Naive thymus-derived CD4-positive, alpha-beta T cell (primary cell): ENCODE data around the gene RTN4IP1. TPM values are rescaled to one million over a fixed set of nuclear protein-coding genes. Genes with fewer than 3 reads are reported as not detected.
"Not testable (repeated sequence)": the region's sequence is repeated elsewhere in the genome, so short reads cannot be mapped to it uniquely, and the experiment has no call there.

Experiments
- ATAC-seq: fragments of 150-1000 bp; cut with Tn5 transposase; 2 replicates; pipeline ENCODE4 v1.10.0; 2021; ENCODE audit warnings: mild to moderate bottlenecking, moderate library complexity
- CTCF ChIA-PET: fragments of 350-600 bp; sonication (Branson Sonifier 250); formaldehyde crosslinking; loops from one replicate; lab custom pipeline; 2021; ENCODE audit warnings: antibody characterized with exemption; lab: Charles Lee
- POLR2A ChIA-PET: fragments of 350-600 bp; sonication (Branson Sonifier 250); formaldehyde crosslinking; loops from one replicate; lab custom pipeline; 2021; ENCODE audit warnings: antibody characterized with exemption, inconsistent platforms; lab: Charles Lee
- DNase-seq, 9 donors: peaks; one replicate each; pipeline versions ENCODE4 v3.0.0 to v3.0.0-alpha.2; 2020 to 2022; ENCODE audit warnings: mixed read lengths in 1 of 9
- H3K27ac ChIP-seq: one replicate; pipeline ENCODE4 v1.7.0; 2013; ENCODE audit warnings: mild to moderate bottlenecking, low read depth, low read length, moderate library complexity
- H3K27me3 ChIP-seq, 2 donors: one replicate each; pipeline ENCODE4 v1.7.0; 2013; ENCODE audit warnings: low read length in 2 of 2, mild to moderate bottlenecking in 2 of 2, moderate library complexity in 2 of 2; ENCODE audit not compliant: control insufficient read depth in 2 of 2, insufficient read depth in 2 of 2
- H3K36me3 ChIP-seq, 3 experiments: 1 replicate in 2 of 3; 2 replicates in 1 of 3; pipeline ENCODE4 v1.7.0; 2013; ENCODE audit warnings: low read length in 3 of 3, mild to moderate bottlenecking in 3 of 3, moderate library complexity in 1 of 3; ENCODE audit not compliant: insufficient read depth in 3 of 3, control insufficient read depth in 2 of 3
- H3K4me1 ChIP-seq, 2 donors: one replicate each; pipeline ENCODE4 v1.7.0; 2013; ENCODE audit warnings: low read length in 2 of 2, mild to moderate bottlenecking in 2 of 2, moderate library complexity in 1 of 2; ENCODE audit not compliant: control insufficient read depth in 2 of 2, insufficient read depth in 2 of 2
- H3K4me3 ChIP-seq: 2 replicates; pipeline ENCODE4 v1.7.0; 2013; ENCODE audit warnings: mild to moderate bottlenecking, low read length
- H3K9me3 ChIP-seq, 3 experiments: 1 replicate in 2 of 3; 2 replicates in 1 of 3; pipeline ENCODE4 v1.7.0; 2013; ENCODE audit warnings: low read length in 3 of 3; ENCODE audit not compliant: control insufficient read depth in 2 of 3
- H3K27ac Mint-ChIP-seq, 9 donors: one replicate each; pipeline ENCODE4 v1.8.0; 2020 to 2022; ENCODE audit warnings: mixed read lengths in 9 of 9, mild to moderate bottlenecking in 8 of 9, moderate library complexity in 5 of 9, inconsistent platforms in 2 of 9
- H3K27me3 Mint-ChIP-seq, 5 donors: one replicate each; pipeline ENCODE4 v1.8.0; 2021 to 2022; ENCODE audit warnings: mixed read lengths in 5 of 5, mild to moderate bottlenecking in 1 of 5
- H3K36me3 Mint-ChIP-seq, 5 donors: one replicate each; pipeline ENCODE4 v1.8.0; 2020 to 2022; ENCODE audit warnings: mixed read lengths in 5 of 5, mild to moderate bottlenecking in 3 of 5, inconsistent platforms in 1 of 5
- H3K4me1 Mint-ChIP-seq, 7 donors: one replicate each; pipeline ENCODE4 v1.8.0; 2020 to 2022; ENCODE audit warnings: mixed read lengths in 7 of 7, mild to moderate bottlenecking in 3 of 7, inconsistent platforms in 1 of 7
- H3K4me3 Mint-ChIP-seq, 10 donors: one replicate each; pipeline ENCODE4 v1.8.0; 2020 to 2022; ENCODE audit warnings: mild to moderate bottlenecking in 10 of 10, mixed read lengths in 10 of 10, moderate library complexity in 6 of 10, inconsistent platforms in 2 of 10
- H3K9me3 Mint-ChIP-seq, 11 donors: one replicate each; pipeline ENCODE4 v1.8.0; 2020 to 2022; ENCODE audit warnings: mixed read lengths in 11 of 11, mild to moderate bottlenecking in 4 of 11, inconsistent platforms in 1 of 11, moderate library complexity in 1 of 11
- intact Hi-C, 2 donors: fragments of 100-400 bp; cut with micrococcal nuclease; formaldehyde crosslinking; loops; one replicate each; pipeline ENCODE4 v1.15.1; 2023
- polyA plus RNA-seq, 2 donors: library from polyadenylated mRNA; unstranded; fragments of 300-500 nt; fragmentation: Illumina TruSeq; gene quantifications; one replicate each; pipeline ENCODE4 v1.2.3, GENCODE V29; 2021
- total RNA-seq, 6 experiments: library from RNA in 5 of 6; stranded (reverse) in 5 of 6; gene quantifications; 1 replicate in 5 of 6; 2 replicates in 1 of 6; pipeline ENCODE4 v1.2.3 and lab custom pipeline; 2021 to 2026

Gene RTN4IP1
- total and polyA plus RNA-seq, 7 experiments from 2014 or later, result 5.1 to 9.4 (median 5.8) TPM

- CTCF ChIA-PET, result interaction anchor here (0.5 to 0.6 kb wide), 2 partner anchors 43 to 370 kb away, joined by 3 to 4 read pairs; no protein-coding TSS in a partner anchor
- no peak overlapping the region for H3K27ac Mint-ChIP-seq
Measured at GRCh38 chr6:106608080-106608668, 21.1 kb downstream of the RTN4IP1 start.

DNA sequence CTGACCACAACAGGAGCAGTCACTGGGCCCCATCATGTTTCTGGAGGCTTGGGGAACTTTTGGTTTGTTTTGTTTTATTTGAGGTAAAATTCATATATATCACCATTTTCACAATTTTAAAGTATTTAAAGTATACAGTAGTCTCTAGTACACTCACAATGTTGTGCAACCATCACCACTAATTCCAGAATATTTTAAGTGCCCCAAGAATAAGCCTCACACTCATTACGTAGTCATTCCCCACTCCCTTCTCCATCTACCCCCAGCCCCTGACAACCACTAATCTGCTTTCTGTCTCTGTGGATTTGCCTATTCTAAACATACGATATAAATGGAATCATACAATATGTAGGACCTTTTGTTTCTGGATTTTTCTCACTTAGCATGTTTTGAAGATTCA, 29.0 kb downstream of the RTN4IP1 start:
- no peak overlapping the region for H3K27ac Mint-ChIP-seq
- H3K27me3 Mint-ChIP-seq, result no peaks in the 10 kb centered on the region
- no peak overlapping the region for H3K4me3 Mint-ChIP-seq
- peaks cover 0 to 58% (median 45%) of the 10 kb centered on the region in 5 donors for H3K36me3 Mint-ChIP-seq
- DNase-seq (no peak), ATAC-seq (no peak)
- no peak overlapping the region for H3K4me3 ChIP-seq
- H3K9me3 ChIP-seq, result no peaks in the 10 kb centered on the region
- H3K4me1 Mint-ChIP-seq, result no peaks in the 10 kb centered on the region
- no peaks in the 10 kb centered on the region for H3K4me1 ChIP-seq
- peaks cover 0 to 4% (median 3%) of the 10 kb centered on the region in 3 experiments for H3K36me3 ChIP-seq
- H3K27ac ChIP-seq, result no peak overlapping the region
- H3K27me3 ChIP-seq, result no peaks in the 10 kb centered on the region
- intact Hi-C loops, result no loop called here
- CTCF ChIA-PET, result no interaction called here
- H3K9me3 Mint-ChIP-seq, result peaks cover 0 to 4% (median 0%) of the 10 kb centered on the region in 11 donors
- POLR2A ChIA-PET, result interaction anchor here (0.7 kb wide), 1 partner anchor 629 kb away, joined by 6 read pairs; no protein-coding TSS in a partner anchor

More at GRCh38 chr6:106608080-106608668, 21.1 kb downstream of the RTN4IP1 start:
- Histone ChIP-seq H3K27me3 (no peaks in the 10 kb centered on the region), H3K9me3 (no peaks in the 10 kb centered on the region), H3K4me1 (no peaks in the 10 kb centered on the region), H3K27ac (no peak overlapping the region), H3K4me3 (no peak overlapping the region), H3K36me3 (no peaks in the 10 kb centered on the region)
- peak in 6 of 9 donors; percentile 15 to 48 (median 42) for DNase-seq
- intact Hi-C loops, result loop anchor here (1.0 to 5.0 kb wide), 3 partner anchors 21 to 389 kb away; partner anchors contain the start of genes QRSL1 (in 1 of the 2) and RTN4IP1 (in 1 of the 2)
- no peak overlapping the region for H3K4me3 Mint-ChIP-seq
- peak; percentile 83 for ATAC-seq
- H3K36me3 Mint-ChIP-seq, result peaks cover 0 to 53% (median 10%) of the 10 kb centered on the region in 5 donors
- H3K9me3 Mint-ChIP-seq, result no peaks in the 10 kb centered on the region
- H3K27me3 Mint-ChIP-seq, result no peaks in the 10 kb centered on the region
- H3K4me1 Mint-ChIP-seq, result peaks cover 0 to 12% (median 4%) of the 10 kb centered on the region in 7 donors
- POLR2A ChIA-PET, result no interaction called here

- Histone ChIP-seq H3K9me3 (no peaks in the 10 kb centered on the region), H3K36me3 (peaks cover 0 to 4% (median 3%) of the 10 kb centered on the region in 3 experiments), H3K4me1 (no peaks in the 10 kb centered on the region), H3K4me3 (no peak overlapping the region), H3K27ac (no peak overlapping the region), H3K27me3 (no peaks in the 10 kb centered on the region)
- intact Hi-C loops, result no loop called here
- Mint-ChIP-seq H3K27ac (no peak overlapping the region), H3K9me3 (peaks cover 0 to 4% (median 0%) of the 10 kb centered on the region in 11 donors), H3K27me3 (no peaks in the 10 kb centered on the region), H3K4me3 (no peak overlapping the region), H3K36me3 (peaks cover 0 to 55% (median 41%) of the 10 kb centered on the region in 5 donors), H3K4me1 (no peaks in the 10 kb centered on the region)
- ATAC-seq (no peak), DNase-seq (no peak)
- ChIA-PET CTCF (no interaction called here), POLR2A (interaction anchor here (0.7 kb wide), 1 partner anchor 630 kb away, joined by 6 read pairs; no protein-coding TSS in a partner anchor)
Measured at GRCh38 chr6:106599440-106599839, 29.9 kb downstream of the RTN4IP1 start.

DNA sequence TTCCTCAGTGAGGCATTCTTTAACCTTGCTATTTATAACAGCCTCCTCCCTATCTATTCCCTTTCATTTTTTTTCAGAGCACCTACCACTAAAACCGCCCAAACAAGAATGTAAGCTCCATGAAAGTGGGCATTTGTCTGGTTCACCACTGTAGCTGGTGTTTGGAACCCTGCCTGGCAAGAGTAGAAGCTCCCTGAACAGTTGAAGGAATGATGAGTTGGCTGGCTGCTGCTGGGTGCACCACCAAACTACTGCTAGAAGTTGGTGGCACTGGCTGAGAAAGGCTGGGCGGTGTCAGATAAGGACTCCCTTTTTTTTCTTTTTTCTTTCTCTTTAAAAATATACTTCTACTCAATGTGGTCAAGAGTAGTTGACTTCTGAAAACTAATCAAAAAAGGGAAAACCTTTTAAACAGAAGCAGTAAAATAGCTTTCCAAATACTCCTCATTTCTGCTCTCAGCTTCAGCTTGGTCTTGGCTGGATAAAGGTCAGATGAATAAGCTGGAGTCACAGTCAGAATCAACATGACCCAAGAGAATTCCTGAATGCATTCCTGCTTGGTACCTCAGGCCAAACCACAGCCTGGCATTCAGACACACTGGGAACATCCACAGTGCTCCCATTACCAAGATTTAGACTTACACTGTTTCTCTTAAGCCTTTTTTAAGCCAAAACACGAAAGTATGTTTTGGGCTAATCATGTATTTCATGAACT, 38.0 kb downstream of the RTN4IP1 start:
- intact Hi-C loops, result no loop called here
- CTCF ChIA-PET, result interaction anchor here (0.6 kb wide), 1 partner anchor 1497 kb away, joined by 4 read pairs; no protein-coding TSS in a partner anchor
- peaks cover 6 to 46% (median 24%) of the 10 kb centered on the region in 5 donors for H3K36me3 Mint-ChIP-seq

DNA sequence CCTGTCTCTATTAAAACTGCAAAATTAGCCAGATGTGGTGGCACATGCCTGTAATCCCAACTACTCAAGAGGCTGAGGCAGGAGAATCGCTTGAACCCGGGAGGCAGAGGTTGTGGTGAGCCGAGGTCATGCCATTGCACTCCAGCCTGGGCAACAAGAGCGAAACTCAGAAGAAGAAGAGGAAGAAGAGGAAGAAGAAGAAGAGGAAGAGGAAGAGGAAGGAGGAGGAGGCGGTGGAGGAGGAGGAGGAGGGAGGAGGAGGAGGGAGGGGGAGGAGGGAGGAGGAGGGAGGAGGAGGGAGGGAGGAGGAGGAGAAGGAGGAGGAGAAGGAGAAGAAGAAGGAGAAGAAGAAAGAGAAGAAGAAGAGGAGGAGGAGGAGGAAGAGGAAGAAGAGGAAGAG, 40.4 kb downstream of the RTN4IP1 start:
- H3K4me3 ChIP-seq, DNase-seq, intact Hi-C loops, H3K27me3 Mint-ChIP-seq, H3K27ac ChIP-seq, H3K9me3 ChIP-seq, ATAC-seq, CTCF ChIA-PET, H3K4me1 Mint-ChIP-seq, H3K4me1 ChIP-seq, POLR2A ChIA-PET, H3K27me3 ChIP-seq, H3K4me3 Mint-ChIP-seq, H3K9me3 Mint-ChIP-seq: not testable (repeated sequence)
- peak overlapping the region in 1 of 9 donors; percentile 66 for H3K27ac Mint-ChIP-seq
- peaks cover 6 to 54% (median 26%) of the 10 kb centered on the region in 5 donors for H3K36me3 Mint-ChIP-seq
- peaks cover 0 to 54% (median 4%) of the 10 kb centered on the region in 3 experiments for H3K36me3 ChIP-seq

More for the DNA sequence above, 38.0 kb downstream of the RTN4IP1 start:
- Histone ChIP-seq H3K4me1 (no peaks in the 10 kb centered on the region), H3K27ac (no peak overlapping the region), H3K4me3 (no peak overlapping the region), H3K9me3 (no peaks in the 10 kb centered on the region), H3K36me3 (peaks cover 0 to 33% (median 4%) of the 10 kb centered on the region in 3 experiments), H3K27me3 (no peaks in the 10 kb centered on the region)
- Mint-ChIP-seq H3K4me1 (no peaks in the 10 kb centered on the region), H3K27me3 (no peaks in the 10 kb centered on the region), H3K4me3 (no peak overlapping the region), H3K27ac (peak overlapping the region in 1 of 9 donors; percentile 45), H3K9me3 (no peaks in the 10 kb centered on the region)
- ATAC-seq, result no peak
- DNase-seq, result no peak
- POLR2A ChIA-PET, result no interaction called here

DNA sequence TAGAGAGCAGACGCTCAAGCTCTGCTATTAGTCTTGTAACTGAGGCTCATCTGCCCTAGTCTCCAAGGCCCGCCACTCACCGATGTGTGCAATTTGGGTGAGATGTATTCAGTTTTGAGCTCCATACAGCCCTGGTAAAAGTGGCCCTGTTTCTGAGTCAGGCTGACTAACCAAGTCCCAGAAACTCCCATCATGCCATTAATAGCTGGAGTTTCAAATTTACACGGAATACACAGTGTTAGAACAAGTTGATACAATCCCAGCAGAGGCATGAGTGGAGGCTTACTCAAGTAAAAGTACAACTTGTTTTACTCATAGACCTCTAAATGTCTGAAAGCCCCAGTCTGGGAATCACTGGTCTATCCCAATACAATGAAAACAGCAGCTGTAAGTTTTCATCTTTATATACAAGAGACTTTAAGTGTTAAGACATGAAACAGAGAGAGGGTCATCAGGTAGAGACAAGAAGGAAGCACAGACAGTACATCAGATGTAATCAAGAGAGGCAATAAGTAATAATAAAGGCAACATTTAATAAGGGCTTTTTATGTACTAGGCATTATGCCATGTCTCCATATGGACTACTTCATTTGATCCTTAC, 42.4 kb downstream of the RTN4IP1 start:
- no peaks in the 10 kb centered on the region for H3K27me3 Mint-ChIP-seq
- no peak overlapping the region for H3K4me3 Mint-ChIP-seq
- Histone ChIP-seq H3K4me3 (no peak overlapping the region), H3K27ac (no peak overlapping the region), H3K4me1 (no peaks in the 10 kb centered on the region), H3K9me3 (no peaks in the 10 kb centered on the region), H3K36me3 (peaks cover 0 to 64% (median 4%) of the 10 kb centered on the region in 3 experiments), H3K27me3 (no peaks in the 10 kb centered on the region)
- DNase-seq, result no peak
- CTCF ChIA-PET, result interaction anchor here (0.8 kb wide), 1 partner anchor 20 kb away, joined by 3 read pairs; no protein-coding TSS in a partner anchor
- POLR2A ChIA-PET, result no interaction called here
- ATAC-seq, result no peak
- H3K27ac Mint-ChIP-seq, result no peak overlapping the region
- intact Hi-C loops, result no loop called here
- no peaks in the 10 kb centered on the region for H3K9me3 Mint-ChIP-seq
- H3K4me1 Mint-ChIP-seq, result peaks cover 0 to 6% (median 0%) of the 10 kb centered on the region in 7 donors
- peaks cover 11 to 61% (median 23%) of the 10 kb centered on the region in 5 donors for H3K36me3 Mint-ChIP-seq
